HG02623 (cell line): ENCODE measurements around the gene TGFBR3.
A peak's percentile ranks its signal among the peaks of the same experiment; 100 is the strongest.
"Not testable (repeated sequence)": the region's sequence is repeated elsewhere in the genome, so short reads cannot be mapped to it uniquely, and the experiment has no call there.

ENCODE experiments used
- ATAC-seq: cut with Tn5 transposase; IDR thresholded peaks from one replicate; pipeline ENCODE4 v1.9.1; 2021; ENCODE audit warnings: moderate library complexity; ENCODE audit not compliant: unreplicated experiment

Gene TGFBR3

GRCh38 chr1:91697416-91697815 is 188.5 kb downstream of the TGFBR3 start:
- peak; percentile 88 for ATAC-seq

- no peak for ATAC-seq
Observed at GRCh38 chr1:91696321-91696720, 189.6 kb downstream of the TGFBR3 start.

GRCh38 chr1:91693557-91693956 is 192.4 kb downstream of the TGFBR3 start:
- ATAC-seq: no peak

- no peak for ATAC-seq
Observed at GRCh38 chr1:91691525-91691924, 194.4 kb downstream of the TGFBR3 start.

- ATAC-seq: no peak
Observed at GRCh38 chr1:91689641-91690481, 196.1 kb downstream of the TGFBR3 start.

GRCh38 chr1:91687452-91687851 is 198.5 kb downstream of the TGFBR3 start:
- ATAC-seq: no peak

- no peak for ATAC-seq
Observed at GRCh38 chr1:91685994-91686393, 200.0 kb downstream of the TGFBR3 start.

GRCh38 chr1:91684481-91685196 is 201.3 kb downstream of the TGFBR3 start:
- no peak for ATAC-seq

- ATAC-seq: no peak
Observed at GRCh38 chr1:91683598-91683951, 202.4 kb downstream of the TGFBR3 start.

GRCh38 chr1:91682882-91683597 is 202.9 kb downstream of the TGFBR3 start:
- no peak for ATAC-seq

GRCh38 chr1:91680556-91681155 is 205.3 kb downstream of the TGFBR3 start:
- no peak for ATAC-seq

- ATAC-seq: no peak
Observed at GRCh38 chr1:91679446-91679845, 206.5 kb downstream of the TGFBR3 start.

GRCh38 chr1:91676030-91676429 is 209.9 kb downstream of the TGFBR3 start:
- no peak for ATAC-seq

GRCh38 chr1:91674107-91674506 is 211.8 kb downstream of the TGFBR3 start:
- ATAC-seq: no peak

GRCh38 chr1:91673613-91674012 is 212.3 kb downstream of the TGFBR3 start:
- no peak for ATAC-seq

GRCh38 chr1:91672601-91673161 is 213.3 kb downstream of the TGFBR3 start:
- ATAC-seq: no peak

- ATAC-seq: no peak
Observed at GRCh38 chr1:91670781-91671180, 215.2 kb downstream of the TGFBR3 start.

- no peak for ATAC-seq
Observed at GRCh38 chr1:91669584-91670350, 216.2 kb downstream of the TGFBR3 start.

- ATAC-seq: not testable (repeated sequence)
Observed at GRCh38 chr1:91666651-91667050, 219.3 kb downstream of the TGFBR3 start.

- ATAC-seq: no peak
Observed at GRCh38 chr1:91661121-91661520, 224.8 kb downstream of the TGFBR3 start.
